B cell (primary cell): ENCODE measurements around the gene PELI1. TPM values are rescaled to one million over a fixed set of nuclear protein-coding genes. Genes with fewer than 3 reads are reported as not detected.

Experiments used
- ATAC-seq: fragments of 200-7000 bp; cut with Tn5 transposase; one replicate; pipeline ENCODE4 v1.10.0; 2021; ENCODE audit warnings: low read depth, mild to moderate bottlenecking, moderate number of reproducible peaks, moderate library complexity
- CTCF ChIA-PET: fragments of 350-600 bp; sonication (Branson Sonifier 250); formaldehyde crosslinking; loops from one replicate; lab custom pipeline; 2021; ENCODE audit warnings: antibody characterized with exemption, inconsistent platforms; lab: Charles Lee
- POLR2A ChIA-PET: fragments of 350-600 bp; sonication (Branson Sonifier 250); formaldehyde crosslinking; loops from one replicate; lab custom pipeline; 2021; ENCODE audit warnings: antibody characterized with exemption; lab: Charles Lee
- DNase-seq: peaks from one replicate; pipeline ENCODE4 v3.0.0; 2013
- H2AFZ ChIP-seq: 2 replicates; pipeline ENCODE4 v1.6.1; 2012; ENCODE audit warnings: mild to moderate bottlenecking, low read depth, low read length; ENCODE audit not compliant: insufficient read depth, poor library complexity, severe bottlenecking
- H3K27ac ChIP-seq, 2 donors: 1 replicate in 1 of 2; 2 replicates in 1 of 2; pipeline ENCODE4 v1.5.1; 2012 to 2013; ENCODE audit warnings: low read length in 2 of 2, mild to moderate bottlenecking in 2 of 2, moderate library complexity in 1 of 2
- H3K27me3 ChIP-seq, 4 experiments: fragments of 200-600 bp in 1 of 4; sonication (generic) in 1 of 4; replicated peaks in 1 of 4; 1 replicate in 2 of 4; 2 replicates in 2 of 4; pipeline versions ENCODE4 v1.6.1 to v1.7.0; 2013 to 2016; ENCODE audit warnings: low read length in 3 of 4, mild to moderate bottlenecking in 2 of 4, mixed read lengths in 1 of 4, moderate library complexity in 1 of 4; ENCODE audit not compliant: insufficient read depth in 4 of 4, control insufficient read depth in 3 of 4; ENCODE audit errors: control extremely low read depth in 1 of 4
- H3K36me3 ChIP-seq, 2 experiments: replicated peaks in 1 of 2; 1 replicate in 1 of 2; 2 replicates in 1 of 2; pipeline versions ENCODE4 v1.6.1 to v1.7.1; 2013; ENCODE audit warnings: low read length in 1 of 2; ENCODE audit not compliant: insufficient read depth in 2 of 2, control insufficient read depth in 1 of 2; ENCODE audit errors: control extremely low read depth in 1 of 2, extremely low read depth in 1 of 2
- H3K4me1 ChIP-seq, 2 donors: fragments of 200-600 bp in 1 of 2; sonication (generic) in 1 of 2; 1 replicate in 1 of 2; 2 replicates in 1 of 2; pipeline versions ENCODE4 v1.5.1 to v1.6.1; 2013 to 2017; ENCODE audit warnings: low read length in 2 of 2; ENCODE audit not compliant: control insufficient read depth in 2 of 2, insufficient read depth in 2 of 2
- H3K4me2 ChIP-seq: replicated peaks from 2 replicates; pipeline ENCODE3; 2012; ENCODE audit warnings: mild to moderate bottlenecking, low read depth, low read length; ENCODE audit not compliant: poor library complexity, severe bottlenecking
- H3K4me3 ChIP-seq, 5 experiments: fragments of 200-600 bp in 1 of 5; sonication (generic) in 1 of 5; 1 replicate in 3 of 5; 2 replicates in 2 of 5; pipeline versions ENCODE4 v1.5.1 to v1.7.0; 2011 to 2016; ENCODE audit warnings: low read length in 4 of 5, mild to moderate bottlenecking in 4 of 5, low read depth in 2 of 5, control low read depth in 1 of 5, moderate library complexity in 1 of 5; ENCODE audit not compliant: insufficient read depth in 1 of 5; ENCODE audit errors: control extremely low read depth in 1 of 5, extremely low read depth in 1 of 5
- H3K79me2 ChIP-seq: fragments of 200-600 bp; sonication (generic); one replicate; pipeline ENCODE4 v1.6.0; 2016; ENCODE audit warnings: low read length; ENCODE audit not compliant: control insufficient read depth, insufficient read depth
- H3K9ac ChIP-seq: fragments of 200-600 bp; sonication (generic); 2 replicates; pipeline ENCODE4 v1.6.1; 2017; ENCODE audit warnings: mild to moderate bottlenecking, low read length, moderate library complexity
- H3K9me3 ChIP-seq, 3 donors: one replicate each; pipeline versions ENCODE4 v1.6.1 to v1.7.1; 2013; ENCODE audit warnings: low read length in 2 of 3; ENCODE audit not compliant: control insufficient read depth in 2 of 3, insufficient read depth in 1 of 3; ENCODE audit errors: control extremely low read depth in 1 of 3
- H4K20me1 ChIP-seq: 2 replicates; pipeline ENCODE4 v1.6.0; 2012; ENCODE audit warnings: mild to moderate bottlenecking, low read length; ENCODE audit not compliant: insufficient read depth, control insufficient read depth, poor library complexity, severe bottlenecking
- H3K27ac Mint-ChIP-seq: one replicate; pipeline ENCODE4 v1.8.0; 2021; ENCODE audit warnings: mixed read lengths
- H3K27me3 Mint-ChIP-seq: one replicate; pipeline ENCODE4 v1.8.0; 2021; ENCODE audit warnings: mixed read lengths
- H3K4me1 Mint-ChIP-seq: one replicate; pipeline ENCODE4 v1.8.0; 2021; ENCODE audit warnings: mixed read lengths
- H3K4me3 Mint-ChIP-seq: one replicate; pipeline ENCODE4 v1.8.0; 2021; ENCODE audit warnings: mixed read lengths
- H3K9me3 Mint-ChIP-seq: one replicate; pipeline ENCODE4 v1.8.0; 2022; ENCODE audit warnings: mixed read lengths; ENCODE audit not compliant: insufficient read depth
- CTCF ChIP-seq: fragments of 200-600 bp; IDR thresholded peaks from one replicate; pipeline ENCODE4 v1.8.0; 2022; ENCODE audit warnings: antibody characterized with exemption, mild to moderate bottlenecking
- EZH2 ChIP-seq: IDR thresholded peaks from 2 replicates; pipeline ENCODE4 v1.6.1; 2012; ENCODE audit warnings: borderline replicate concordance, low read depth, mild to moderate bottlenecking, moderate library complexity, low read length; ENCODE audit not compliant: insufficient read depth, poor library complexity, severe bottlenecking
- WGBS: methylation state at CpG from one replicate; pipeline ENCODE4 v1.1.5; 2013; ENCODE audit warnings: missing lambda C conversion rate; ENCODE audit not compliant: insufficient coverage; 5-methylcytosine and 5-hydroxymethylcytosine counted together
- intact Hi-C: fragments of 100-400 bp; cut with micrococcal nuclease; formaldehyde crosslinking; loops from one replicate; pipeline ENCODE4 v1.10.0; 2022
- polyA plus RNA-seq: library from polyadenylated mRNA; depleted of rRNA; stranded (reverse); fragments of >200 nt; gene quantifications from 2 replicates; pipeline ENCODE4 v1.2.3, GENCODE V29; 2012
- total RNA-seq, 2 donors: library from RNA; stranded (reverse); fragments of 120-200 nt in 1 of 2; gene quantifications; 1 replicate in 1 of 2; 2 replicates in 1 of 2; pipeline versions ENCODE4 v1.2.3 to v1.2.4, GENCODE V29; 2013 to 2022

PELI1 gene
- total and polyA plus RNA-seq, 2 donors (not counting 1 experiment from before 2014, with no cell fraction given) = 45.3 to 115 TPM

DNA sequence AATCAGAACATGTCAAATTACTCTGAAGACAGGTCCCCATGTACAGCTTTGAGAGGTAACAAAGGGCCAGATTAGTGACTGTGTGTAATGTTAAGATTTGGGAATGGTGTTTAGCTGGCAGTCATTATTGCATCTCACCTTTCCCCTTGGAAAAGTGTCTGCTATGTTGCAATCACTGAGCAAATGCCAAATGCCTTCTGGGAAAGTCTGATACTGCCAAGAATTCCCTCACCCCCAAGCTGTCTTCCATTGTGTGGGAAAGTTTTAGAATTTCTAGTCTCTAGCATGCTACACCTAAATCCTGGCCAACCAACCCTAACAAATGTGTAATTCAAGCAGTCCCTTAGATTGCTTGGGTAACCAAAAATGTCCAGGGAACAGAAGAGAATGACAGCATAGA, 13.6 kb upstream of the PELI1 start:
- Mint-ChIP-seq H3K27me3 (no peaks in the 10 kb centered on the region), H3K27ac (no peak overlapping the region), H3K4me1 (peaks cover 2% of the 10 kb centered on the region), H3K9me3 (no peaks in the 10 kb centered on the region), H3K4me3 (no peak overlapping the region)
- TF ChIP-seq CTCF (no peak), EZH2 (no peak)
- Histone ChIP-seq H3K27me3 (no peaks in the 10 kb centered on the region), H3K4me1 (no peaks in the 10 kb centered on the region), H3K4me2 (no peak overlapping the region), H3K9me3 (peaks cover 0 to 1% (median 0%) of the 10 kb centered on the region in 3 donors), H3K36me3 (no peaks in the 10 kb centered on the region), H2AFZ (no peak overlapping the region), H4K20me1 (no peaks in the 10 kb centered on the region), H3K9ac (no peak overlapping the region), H3K27ac (no peak overlapping the region), H3K4me3 (no peak overlapping the region), H3K79me2 (no peaks in the 10 kb centered on the region)
- intact Hi-C loops = no loop called here
- POLR2A ChIA-PET = no interaction called here
- CTCF ChIA-PET = no interaction called here
- no peak for ATAC-seq
- no peak for DNase-seq

GRCh38 chr2:64153811-64154210, 9.6 kb upstream of the PELI1 start:
- Histone ChIP-seq H3K4me2 (no peak overlapping the region), H3K36me3 (no peaks in the 10 kb centered on the region), H3K4me1 (no peaks in the 10 kb centered on the region), H3K9ac (no peak overlapping the region), H3K9me3 (peaks cover 0 to 1% (median 0%) of the 10 kb centered on the region in 3 donors), H3K27ac (no peak overlapping the region), H3K27me3 (no peaks in the 10 kb centered on the region), H2AFZ (no peak overlapping the region), H3K4me3 (no peak overlapping the region), H4K20me1 (no peaks in the 10 kb centered on the region), H3K79me2 (no peaks in the 10 kb centered on the region)
- CTCF ChIA-PET = interaction anchor here (2.3 to 2.4 kb wide), 2 partner anchors 177 to 334 kb away, joined by 7 to 8 read pairs; no protein-coding TSS in a partner anchor
- intact Hi-C loops = no loop called here
- no peak for TF ChIP-seq CTCF
- no peak for TF ChIP-seq EZH2
- Mint-ChIP-seq H3K9me3 (no peaks in the 10 kb centered on the region), H3K27ac (no peak overlapping the region), H3K27me3 (no peaks in the 10 kb centered on the region), H3K4me3 (no peak overlapping the region), H3K4me1 (no peaks in the 10 kb centered on the region)
- no peak for ATAC-seq
- 100% methylated on average over 1 of the region's 4 CpGs for WGBS
- no peak for DNase-seq
- POLR2A ChIA-PET = interaction anchor here (0.6 kb wide), 1 partner anchor 53 kb away, joined by 5 read pairs; no protein-coding TSS in a partner anchor
